ENCODE data around the gene FAM53B.

DNA sequence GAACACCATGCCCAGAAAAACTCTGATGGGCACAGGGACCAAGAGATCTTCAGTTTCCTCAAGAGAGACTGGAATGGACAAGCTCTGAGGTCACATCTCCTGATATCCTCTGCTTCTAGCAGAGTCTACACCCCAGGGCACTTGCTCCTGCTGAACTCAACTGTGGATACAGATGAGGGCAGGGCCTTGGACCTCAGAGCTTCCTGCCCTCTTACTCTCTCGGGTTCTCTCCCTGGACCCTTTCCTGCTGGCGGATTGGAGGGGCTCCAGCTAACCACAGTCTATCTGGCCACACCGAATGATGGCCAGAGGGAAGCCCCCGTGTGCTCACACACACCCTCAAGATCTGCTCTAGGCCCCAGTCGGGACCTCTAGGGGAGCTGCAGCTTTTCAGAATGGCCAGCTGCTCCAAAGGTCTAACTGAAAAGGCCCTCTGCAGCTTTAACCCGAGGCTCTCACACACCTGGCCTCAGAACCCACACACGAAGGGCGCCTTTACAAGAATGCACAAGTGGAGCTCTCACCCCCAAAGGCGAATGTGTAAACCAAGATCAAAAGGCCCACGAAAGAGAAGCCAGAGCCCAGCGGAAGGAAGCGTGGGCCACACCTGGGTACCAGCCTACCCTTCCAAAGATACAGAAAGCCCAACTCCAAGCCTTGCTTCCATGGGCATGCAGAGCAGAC is 65.5 kb downstream of the FAM53B start:
- TF ChIP-seq SP2 (tag by site-specific recombination; IDR thresholded peaks at IDR 0.05) (no peak), SP3 (tag by site-specific recombination; IDR thresholded peaks at IDR 0.05) (no peak), ZEB2 (tag by site-specific recombination; IDR thresholded peaks at IDR 0.05) (no peak), ZNF211 (tag by site-specific recombination; IDR thresholded peaks at IDR 0.05; ENCODE audit: low read depth) (no peak), KLF1 (tag by site-specific recombination; IDR thresholded peaks at IDR 0.05) (no peak), ZNF10 (tag by site-specific recombination; IDR thresholded peaks at IDR 0.05) (no peak), ZNF274 (IDR thresholded peaks at IDR 0.05; ENCODE audit: low read length) (no peak), ZNF274 (tag by site-specific recombination; IDR thresholded peaks at IDR 0.05; ENCODE audit: borderline replicate concordance) (no peak)
- TF ChIP-seq, protein P1, sequence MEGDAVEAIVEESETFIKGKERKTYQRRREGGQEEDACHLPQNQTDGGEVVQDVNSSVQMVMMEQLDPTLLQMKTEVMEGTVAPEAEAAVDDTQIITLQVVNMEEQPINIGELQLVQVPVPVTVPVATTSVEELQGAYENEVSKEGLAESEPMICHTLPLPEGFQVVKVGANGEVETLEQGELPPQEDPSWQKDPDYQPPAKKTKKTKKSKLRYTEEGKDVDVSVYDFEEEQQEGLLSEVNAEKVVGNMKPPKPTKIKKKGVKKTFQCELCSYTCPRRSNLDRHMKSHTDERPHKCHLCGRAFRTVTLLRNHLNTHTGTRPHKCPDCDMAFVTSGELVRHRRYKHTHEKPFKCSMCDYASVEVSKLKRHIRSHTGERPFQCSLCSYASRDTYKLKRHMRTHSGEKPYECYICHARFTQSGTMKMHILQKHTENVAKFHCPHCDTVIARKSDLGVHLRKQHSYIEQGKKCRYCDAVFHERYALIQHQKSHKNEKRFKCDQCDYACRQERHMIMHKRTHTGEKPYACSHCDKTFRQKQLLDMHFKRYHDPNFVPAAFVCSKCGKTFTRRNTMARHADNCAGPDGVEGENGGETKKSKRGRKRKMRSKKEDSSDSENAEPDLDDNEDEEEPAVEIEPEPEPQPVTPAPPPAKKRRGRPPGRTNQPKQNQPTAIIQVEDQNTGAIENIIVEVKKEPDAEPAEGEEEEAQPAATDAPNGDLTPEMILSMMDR (tag by site-specific recombination; IDR thresholded peaks at IDR 0.05): no peak
- TF ChIP-seq, protein P2, sequence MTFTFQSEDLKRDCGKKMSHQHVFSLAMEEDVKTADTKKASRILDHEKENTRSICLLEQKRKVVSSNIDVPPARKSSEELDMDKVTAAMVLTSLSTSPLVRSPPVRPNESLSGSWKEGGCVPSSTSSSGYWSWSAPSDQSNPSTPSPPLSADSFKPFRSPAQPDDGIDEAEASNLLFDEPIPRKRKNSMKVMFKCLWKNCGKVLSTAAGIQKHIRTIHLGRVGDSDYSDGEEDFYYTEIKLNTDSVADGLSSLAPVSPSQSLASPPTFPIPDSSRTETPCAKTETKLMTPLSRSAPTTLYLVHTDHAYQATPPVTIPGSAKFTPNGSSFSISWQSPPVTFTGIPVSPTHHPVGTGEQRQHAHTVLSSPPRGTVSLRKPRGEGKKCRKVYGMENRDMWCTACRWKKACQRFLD (tag by site-specific recombination; IDR thresholded peaks at IDR 0.05): no peak
- TF ChIP-seq, protein P3, sequence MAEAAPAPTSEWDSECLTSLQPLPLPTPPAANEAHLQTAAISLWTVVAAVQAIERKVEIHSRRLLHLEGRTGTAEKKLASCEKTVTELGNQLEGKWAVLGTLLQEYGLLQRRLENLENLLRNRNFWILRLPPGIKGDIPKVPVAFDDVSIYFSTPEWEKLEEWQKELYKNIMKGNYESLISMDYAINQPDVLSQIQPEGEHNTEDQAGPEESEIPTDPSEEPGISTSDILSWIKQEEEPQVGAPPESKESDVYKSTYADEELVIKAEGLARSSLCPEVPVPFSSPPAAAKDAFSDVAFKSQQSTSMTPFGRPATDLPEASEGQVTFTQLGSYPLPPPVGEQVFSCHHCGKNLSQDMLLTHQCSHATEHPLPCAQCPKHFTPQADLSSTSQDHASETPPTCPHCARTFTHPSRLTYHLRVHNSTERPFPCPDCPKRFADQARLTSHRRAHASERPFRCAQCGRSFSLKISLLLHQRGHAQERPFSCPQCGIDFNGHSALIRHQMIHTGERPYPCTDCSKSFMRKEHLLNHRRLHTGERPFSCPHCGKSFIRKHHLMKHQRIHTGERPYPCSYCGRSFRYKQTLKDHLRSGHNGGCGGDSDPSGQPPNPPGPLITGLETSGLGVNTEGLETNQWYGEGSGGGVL (tag by site-specific recombination; IDR thresholded peaks at IDR 0.05): no peak
